AG09309 (cell line): ENCODE measurements around the gene WSCD2.

Experiments used
- DNase-seq: peaks from one replicate; pipeline ENCODE4 v3.0.0-alpha.2; 2010; ENCODE audit warnings: low read depth
- H3K4me3 ChIP-seq: 2 replicates; pipeline ENCODE4 v1.5.1; 2011; ENCODE audit warnings: mild to moderate bottlenecking, low read depth, low read length, moderate library complexity; ENCODE audit not compliant: control insufficient read depth
- TF ChIP-seq, protein P1 (sequence below): IDR thresholded peaks from 2 replicates; pipeline ENCODE4 v1.5.1; 2011; ENCODE audit warnings: mild to moderate bottlenecking, low read depth, low read length, inconsistent platforms; ENCODE audit not compliant: insufficient read depth, control insufficient read depth; ENCODE audit errors: missing control alignments

WSCD2 gene

DNA sequence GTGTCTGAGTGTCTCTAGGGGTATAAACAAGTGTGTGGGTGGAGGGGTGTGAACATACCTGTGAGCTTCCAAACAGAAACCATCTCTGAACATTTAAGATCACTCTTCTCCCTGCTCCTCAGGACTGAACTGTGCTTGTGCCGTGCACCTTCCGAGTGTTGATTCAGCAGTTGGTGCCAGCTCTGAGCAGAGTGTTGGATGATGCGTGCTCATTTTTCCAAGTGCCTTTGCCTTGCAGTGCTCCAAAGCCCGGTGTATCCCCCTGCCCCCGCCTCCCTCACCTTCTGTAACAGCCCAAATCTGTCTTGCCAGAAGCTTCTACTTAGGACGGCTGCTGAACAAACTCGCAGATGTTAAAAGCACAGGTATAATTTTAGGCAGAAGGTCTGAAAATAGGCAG lies 4.4 kb downstream of the WSCD2 start:
- no peak overlapping the region for H3K4me3 ChIP-seq
- TF ChIP-seq, protein P1, sequence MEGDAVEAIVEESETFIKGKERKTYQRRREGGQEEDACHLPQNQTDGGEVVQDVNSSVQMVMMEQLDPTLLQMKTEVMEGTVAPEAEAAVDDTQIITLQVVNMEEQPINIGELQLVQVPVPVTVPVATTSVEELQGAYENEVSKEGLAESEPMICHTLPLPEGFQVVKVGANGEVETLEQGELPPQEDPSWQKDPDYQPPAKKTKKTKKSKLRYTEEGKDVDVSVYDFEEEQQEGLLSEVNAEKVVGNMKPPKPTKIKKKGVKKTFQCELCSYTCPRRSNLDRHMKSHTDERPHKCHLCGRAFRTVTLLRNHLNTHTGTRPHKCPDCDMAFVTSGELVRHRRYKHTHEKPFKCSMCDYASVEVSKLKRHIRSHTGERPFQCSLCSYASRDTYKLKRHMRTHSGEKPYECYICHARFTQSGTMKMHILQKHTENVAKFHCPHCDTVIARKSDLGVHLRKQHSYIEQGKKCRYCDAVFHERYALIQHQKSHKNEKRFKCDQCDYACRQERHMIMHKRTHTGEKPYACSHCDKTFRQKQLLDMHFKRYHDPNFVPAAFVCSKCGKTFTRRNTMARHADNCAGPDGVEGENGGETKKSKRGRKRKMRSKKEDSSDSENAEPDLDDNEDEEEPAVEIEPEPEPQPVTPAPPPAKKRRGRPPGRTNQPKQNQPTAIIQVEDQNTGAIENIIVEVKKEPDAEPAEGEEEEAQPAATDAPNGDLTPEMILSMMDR = no peak
- no peak for DNase-seq

DNA sequence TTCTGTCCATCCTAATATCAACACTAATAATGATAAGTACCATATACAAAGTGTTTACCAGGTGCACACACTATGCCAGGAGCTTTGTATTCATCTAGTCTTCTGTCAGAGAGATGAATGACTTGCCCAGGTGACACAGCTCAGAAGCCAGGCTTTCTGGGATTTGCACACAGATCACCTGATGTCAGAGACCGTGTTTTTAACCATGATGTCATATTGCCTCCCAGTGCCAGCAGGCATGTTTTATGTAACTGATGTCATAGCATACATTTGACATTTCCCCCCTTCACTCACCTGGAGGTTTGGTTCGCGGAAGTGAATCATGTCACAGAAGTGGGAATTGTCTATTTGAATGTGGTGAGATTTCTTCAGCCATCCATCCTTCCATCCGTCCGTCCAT lies 5.7 kb downstream of the WSCD2 start:
- no peak for DNase-seq
- TF ChIP-seq, protein P1 = no peak
- no peak overlapping the region for H3K4me3 ChIP-seq

DNA sequence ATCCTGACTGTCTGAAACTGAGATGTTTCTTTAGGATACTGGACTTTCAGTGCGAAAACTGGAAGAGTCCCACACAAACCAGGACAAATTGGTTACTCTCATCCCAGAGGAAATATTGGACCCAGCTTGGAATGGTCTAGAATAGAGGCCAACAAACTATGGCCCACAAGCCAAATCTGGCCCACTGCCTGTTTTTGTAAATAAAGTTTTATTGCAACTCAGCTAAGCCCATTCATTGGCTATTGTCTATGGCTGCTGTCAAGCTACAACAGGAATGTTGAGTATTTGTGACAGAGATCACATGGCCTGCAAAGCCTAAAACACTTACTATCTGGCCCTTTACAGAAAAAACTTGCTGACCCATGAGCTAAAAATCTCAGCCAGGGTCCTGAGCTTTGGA lies 6.5 kb downstream of the WSCD2 start:
- no peak overlapping the region for H3K4me3 ChIP-seq
- no peak for DNase-seq
- TF ChIP-seq, protein P1 = no peak

DNA sequence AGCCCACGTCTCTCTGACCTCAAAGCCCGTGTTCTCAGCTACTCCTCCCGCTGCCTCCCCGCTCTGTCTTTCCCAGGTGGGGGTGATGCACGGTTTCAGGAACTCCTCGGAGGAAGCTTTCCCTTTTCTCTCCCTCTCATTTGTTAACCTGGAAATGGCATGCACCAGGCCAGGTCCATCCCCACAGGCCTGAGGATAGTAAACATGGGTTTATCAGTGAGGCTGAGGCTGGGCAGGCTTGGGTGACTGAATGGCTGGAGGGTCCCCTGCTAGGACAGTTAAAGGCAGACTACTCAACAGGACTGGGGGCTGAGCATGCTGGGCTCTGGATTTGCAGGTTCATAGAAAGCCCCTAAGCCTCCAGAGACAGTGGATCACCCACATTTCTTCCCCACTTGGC lies 7.6 kb downstream of the WSCD2 start:
- DNase-seq = no peak
- H3K4me3 ChIP-seq = no peak overlapping the region
- TF ChIP-seq, protein P1 = no peak

DNA sequence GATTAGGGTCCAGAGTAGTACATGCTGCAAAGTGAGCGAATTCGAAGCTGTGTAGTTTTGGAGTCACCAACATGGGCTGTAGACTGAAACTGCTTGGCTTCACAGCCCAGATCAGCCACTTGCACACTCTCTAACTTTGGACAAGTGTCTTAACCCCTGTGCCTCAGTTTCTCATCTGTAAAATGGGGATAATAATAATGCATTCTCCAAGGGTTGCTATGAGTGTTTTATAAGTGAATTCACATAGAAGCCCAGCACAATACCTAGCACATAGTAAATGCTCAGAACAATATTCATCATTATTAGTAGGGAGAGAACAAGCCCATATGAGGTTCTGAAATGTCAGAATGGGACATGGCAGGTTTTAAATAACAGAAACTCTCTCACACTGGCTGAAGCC lies 10.4 kb downstream of the WSCD2 start:
- H3K4me3 ChIP-seq = no peak overlapping the region
- DNase-seq = no peak
- TF ChIP-seq, protein P1 = no peak

DNA sequence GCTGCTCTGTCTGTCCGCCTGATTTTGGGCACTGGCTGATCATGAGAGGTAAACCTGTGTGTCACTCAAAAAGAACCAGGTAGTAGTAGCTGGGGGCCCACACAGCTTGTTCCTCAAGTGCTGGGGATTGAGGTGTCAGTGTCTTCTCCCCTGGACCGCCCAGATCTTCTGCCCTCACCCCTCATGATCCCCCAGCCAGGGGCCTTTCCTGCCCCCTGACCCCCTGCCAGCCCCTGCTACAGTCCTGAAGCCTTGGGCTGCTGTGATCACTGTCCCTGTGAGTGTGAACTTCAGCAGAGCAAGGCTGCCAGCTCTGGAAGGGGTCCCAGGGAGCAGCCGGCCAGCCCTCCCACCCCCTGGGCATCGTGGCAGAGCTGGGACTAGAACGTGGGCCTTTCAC lies 11.4 kb downstream of the WSCD2 start:
- TF ChIP-seq, protein P1 = no peak
- DNase-seq = no peak
- no peak overlapping the region for H3K4me3 ChIP-seq

DNA sequence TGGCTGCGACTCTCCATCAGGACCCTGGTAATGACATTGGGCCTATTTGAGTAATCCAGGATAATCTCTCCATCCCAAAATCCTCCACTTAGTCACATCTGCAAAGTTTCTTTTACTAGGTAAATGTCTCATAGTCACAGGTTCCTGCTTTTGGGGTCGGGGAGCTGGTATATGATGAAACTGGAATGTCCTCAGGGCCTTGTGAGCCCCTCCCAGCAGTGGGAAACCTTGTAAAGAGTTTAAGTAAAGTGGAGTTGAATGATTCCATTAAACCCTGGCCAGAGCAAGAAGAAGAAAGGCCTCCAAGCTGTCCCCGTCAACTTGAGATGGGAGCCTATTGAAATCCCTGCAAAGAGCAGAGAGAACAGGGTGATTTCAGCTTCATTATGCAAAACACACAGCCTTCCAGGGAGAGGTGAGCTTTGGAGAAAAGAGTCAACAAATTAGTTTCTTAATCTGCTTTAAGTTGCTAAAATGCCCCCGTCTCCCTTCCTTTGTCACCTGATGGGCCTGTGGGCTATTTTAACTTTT lies 12.6 kb downstream of the WSCD2 start:
- no peak for DNase-seq
- TF ChIP-seq, protein P1 = no peak

More for the DNA sequence above, 12.6 kb downstream of the WSCD2 start:
- H3K4me3 ChIP-seq = no peak overlapping the region
